HCT116 (cell line): ENCODE data around the gene AACS. TPM values are rescaled to one million over a fixed set of nuclear protein-coding genes. Genes with fewer than 3 reads are reported as not detected.

Source experiments
- ATAC-seq: fragments of 200-7000 bp; cut with Tn5 transposase; 2 replicates; pipeline ENCODE4 v1.9.1; 2020; ENCODE audit warnings: mild to moderate bottlenecking, moderate library complexity
- BruUV-seq: library from RNA; stranded (reverse); fragments of 400-500 nt; replicated peaks from 2 replicates; lab custom pipeline; 2021; lab: Mats Ljungman, UMichigan
- CTCF ChIA-PET: fragments of 300-600 bp; sonication (Branson Sonifier 250); formaldehyde crosslinking; loops from one replicate; lab custom pipeline; 2021; ENCODE audit warnings: antibody characterized with exemption; lab: Charles Lee
- POLR2A ChIA-PET: fragments of 300-600, 350-600 bp; sonication (Branson Sonifier 250); formaldehyde crosslinking; loops from one replicate; lab custom pipeline; 2021; ENCODE audit warnings: antibody characterized with exemption; lab: Charles Lee
- RAD21 ChIA-PET, 2 experiments: fragments of 300-600 bp; sonication (Branson Sonifier 250); formaldehyde crosslinking; loops; one replicate each; lab custom pipeline; 2023; ENCODE audit warnings: low total read pairs in 2 of 2; ENCODE audit not compliant: uncharacterized antibody in 2 of 2, unreplicated experiment in 2 of 2, low non-redundant PET in 1 of 2; lab: Charles Lee
- DNase-seq: peaks from one replicate; pipeline ENCODE4 v3.0.0-alpha.2; 2010; ENCODE audit warnings: low read depth, low spot score
- H2AFZ ChIP-seq: fragments of 200-600 bp; shearing (Covaris generic), sonication (generic); 2 replicates; pipeline ENCODE4 v1.6.1; 2017; ENCODE audit warnings: low read depth, mixed run types, mixed read lengths, antibody characterized with exemption, low read length; ENCODE audit not compliant: poor library complexity, severe bottlenecking
- H3K27ac ChIP-seq: 2 replicates; pipeline ENCODE4 v1.5.1; 2012; ENCODE audit warnings: low read depth, low read length
- H3K27me3 ChIP-seq: fragments of 200-600 bp; sonication (generic); 2 replicates; pipeline ENCODE4 v1.6.1; 2016; ENCODE audit warnings: mixed run types, low read length, mixed read lengths; ENCODE audit not compliant: insufficient read depth
- H3K36me3 ChIP-seq, 2 experiments: fragments of 200-500 bp in 1 of 2; fragments of 200-600 bp in 1 of 2; sonication (Bioruptor generic) in 1 of 2; sonication (generic) in 1 of 2; 2 replicates each; pipeline versions ENCODE4 v1.5.1 to v1.6.1; 2014 to 2016; ENCODE audit warnings: low read length in 2 of 2, inconsistent platforms in 1 of 2, mixed read lengths in 1 of 2, mixed run types in 1 of 2; ENCODE audit not compliant: insufficient read depth in 2 of 2, control insufficient read depth in 1 of 2
- H3K4me1 ChIP-seq, 2 experiments: fragments of 200-600 bp in 1 of 2; sonication (generic) in 1 of 2; 2 replicates each; pipeline versions ENCODE4 v1.5.1 to v1.6.1; 2012 to 2017; ENCODE audit warnings: low read length in 2 of 2, inconsistent platforms in 1 of 2, mild to moderate bottlenecking in 1 of 2, mixed read lengths in 1 of 2, mixed run types in 1 of 2, moderate library complexity in 1 of 2; ENCODE audit not compliant: insufficient read depth in 2 of 2, control insufficient read depth in 1 of 2
- H3K4me2 ChIP-seq: fragments of 200-600 bp; sonication (generic); 2 replicates; pipeline ENCODE4 v1.6.1; 2017; ENCODE audit warnings: mixed run types, low read length, mixed read lengths
- H3K4me3 ChIP-seq, 2 experiments: fragments of 200-600 bp in 1 of 2; sonication (generic) in 1 of 2; replicated peaks in 1 of 2; 2 replicates each; pipeline ENCODE4 v1.5.1; 2011 to 2016; ENCODE audit warnings: low read length in 2 of 2, control low read depth in 1 of 2, low read depth in 1 of 2, mild to moderate bottlenecking in 1 of 2, mixed read lengths in 1 of 2, mixed run types in 1 of 2
- H3K79me2 ChIP-seq: fragments of 200-600 bp; sonication (generic); 2 replicates; pipeline ENCODE4 v1.6.1; 2017; ENCODE audit warnings: mild to moderate bottlenecking, mixed run types, low read length, moderate library complexity, mixed read lengths; ENCODE audit not compliant: insufficient read depth
- H3K9ac ChIP-seq: fragments of 200-600 bp; sonication (generic); 2 replicates; pipeline ENCODE4 v1.6.1; 2016; ENCODE audit warnings: low read length, mixed read lengths
- H3K9me2 ChIP-seq: fragments of 200-600 bp; sonication (generic), shearing (Covaris generic); 2 replicates; pipeline ENCODE4 v1.6.1; 2017; ENCODE audit warnings: mixed run types, mild to moderate bottlenecking, moderate library complexity; ENCODE audit not compliant: insufficient read depth
- H3K9me3 ChIP-seq, 2 experiments: fragments of 200-500 bp in 1 of 2; fragments of 200-600 bp in 1 of 2; sonication (Bioruptor generic) in 1 of 2; sonication (generic) in 1 of 2; 2 replicates each; pipeline ENCODE4 v1.6.1; 2014 to 2017; ENCODE audit warnings: low read length in 2 of 2, mixed read lengths in 2 of 2, inconsistent platforms in 1 of 2, low read depth in 1 of 2, mild to moderate bottlenecking in 1 of 2, mixed run types in 1 of 2, moderate library complexity in 1 of 2; ENCODE audit not compliant: control insufficient read depth in 1 of 2, insufficient read depth in 1 of 2
- H4K20me1 ChIP-seq: fragments of 200-600 bp; sonication (generic), shearing (Covaris generic); 2 replicates; pipeline ENCODE4 v1.6.1; 2017; ENCODE audit warnings: mixed run types, mild to moderate bottlenecking, moderate library complexity; ENCODE audit not compliant: insufficient read depth
- EGR1 ChIP-seq: IDR thresholded peaks from 2 replicates; pipeline ENCODE4 v1.6.1; 2012; ENCODE audit warnings: low read depth
- EZH2 ChIP-seq: fragments of 200-600 bp; sonication (generic); IDR thresholded peaks from 2 replicates; pipeline ENCODE4 v1.6.1; 2017; ENCODE audit warnings: antibody characterized with exemption, mixed run types
- EZH2phosphoT487 ChIP-seq: fragments of 200-600 bp; IDR thresholded peaks from 2 replicates; pipeline ENCODE4 v1.6.1; 2018; ENCODE audit warnings: antibody characterized with exemption, borderline replicate concordance
- FOSL1 ChIP-seq: IDR thresholded peaks from 2 replicates; pipeline ENCODE4 v1.6.1; 2012; ENCODE audit warnings: low read depth
- POLR2AphosphoS5 ChIP-seq: IDR thresholded peaks from 2 replicates; pipeline ENCODE4 v1.6.1; 2011; ENCODE audit warnings: mild to moderate bottlenecking, low read depth, low read length, moderate library complexity
- RAD21 ChIP-seq: IDR thresholded peaks from 2 replicates; pipeline ENCODE4 v1.6.1; 2012; ENCODE audit warnings: low read depth, mild to moderate bottlenecking
- SRF ChIP-seq: IDR thresholded peaks from 2 replicates; pipeline ENCODE4 v1.6.1; 2012; ENCODE audit warnings: low read depth
- TCF7L2 ChIP-seq: IDR thresholded peaks from 2 replicates; pipeline ENCODE4 v1.7.0; 2011; ENCODE audit warnings: borderline replicate concordance, inconsistent platforms; ENCODE audit not compliant: insufficient read depth, insufficient read length; ENCODE audit errors: extremely low read depth
- intact Hi-C: fragments of 100-400 bp; cut with micrococcal nuclease; formaldehyde crosslinking; loops from 2 replicates; pipeline ENCODE4 v1.10.0; 2022
- total RNA-seq: library from RNA; stranded (reverse); gene quantifications from one replicate; pipeline ENCODE4 v1.2.1, GENCODE V29; 2021; ENCODE audit not compliant: unreplicated experiment
- TF ChIP-seq, protein P1 (sequence below): IDR thresholded peaks from 2 replicates; pipeline ENCODE4 v1.6.1; 2012
- TF ChIP-seq, protein P2 (sequence below): IDR thresholded peaks from 2 replicates; pipeline ENCODE4 v1.6.1; 2011; ENCODE audit warnings: mild to moderate bottlenecking, low read length, moderate library complexity; ENCODE audit not compliant: insufficient replicate concordance; ENCODE audit errors: extremely low read depth

AACS gene
- total RNA-seq, 1 experiment from 2014 or later, result 16.0 TPM

DNA sequence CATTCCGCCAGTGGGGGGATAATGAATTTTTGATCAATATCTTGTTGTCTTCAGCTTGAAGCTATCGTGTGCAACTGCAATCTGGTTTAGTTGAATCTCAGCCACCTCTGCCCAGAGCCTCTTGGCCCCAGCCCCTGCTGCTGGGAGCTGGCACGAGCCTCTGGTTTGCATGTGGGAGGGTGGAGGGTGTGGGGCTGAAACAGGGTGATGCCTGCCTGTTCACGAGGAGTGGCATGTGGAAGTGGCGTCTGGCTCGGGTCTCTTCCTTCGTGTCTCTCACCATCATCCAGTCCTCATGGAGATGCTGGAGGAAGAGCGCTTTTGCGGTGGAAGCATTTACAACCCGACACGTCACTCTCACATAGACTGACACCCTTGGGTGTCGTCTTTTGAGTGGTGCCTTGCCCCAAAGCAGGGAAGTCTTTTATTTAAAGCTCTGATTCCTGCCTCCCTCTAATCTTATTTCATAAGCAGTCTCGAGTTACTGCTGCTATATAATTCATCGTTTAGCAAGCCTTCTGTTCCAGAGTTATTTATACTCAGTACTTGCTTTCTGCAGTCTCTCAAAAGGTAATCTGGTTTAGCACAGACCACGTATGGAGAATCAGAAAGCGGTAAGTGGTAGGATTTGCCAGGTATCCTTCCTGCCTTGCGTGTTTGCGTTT is 64.5 kb downstream of the AACS start:
- H3K9me3 ChIP-seq, result no peaks in the 10 kb centered on the region
- ATAC-seq, result no peak
- no peaks in the 10 kb centered on the region for H4K20me1 ChIP-seq
- no peak overlapping the region for H3K27ac ChIP-seq
- H2AFZ ChIP-seq, result no peak overlapping the region
- no peak overlapping the region for H3K4me2 ChIP-seq
- H3K4me1 ChIP-seq, result no peaks in the 10 kb centered on the region; a peak in 2 of 4 replicates
- TF ChIP-seq, protein P1, sequence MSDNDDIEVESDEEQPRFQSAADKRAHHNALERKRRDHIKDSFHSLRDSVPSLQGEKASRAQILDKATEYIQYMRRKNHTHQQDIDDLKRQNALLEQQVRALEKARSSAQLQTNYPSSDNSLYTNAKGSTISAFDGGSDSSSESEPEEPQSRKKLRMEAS, result no peak
- TF ChIP-seq SRF (no peak), TCF7L2 (no peak), POLR2AphosphoS5 (no peak), EZH2phosphoT487 (no peak), EZH2 (no peak), RAD21 (no peak), EGR1 (no peak), FOSL1 (no peak)
- TF ChIP-seq, protein P2, sequence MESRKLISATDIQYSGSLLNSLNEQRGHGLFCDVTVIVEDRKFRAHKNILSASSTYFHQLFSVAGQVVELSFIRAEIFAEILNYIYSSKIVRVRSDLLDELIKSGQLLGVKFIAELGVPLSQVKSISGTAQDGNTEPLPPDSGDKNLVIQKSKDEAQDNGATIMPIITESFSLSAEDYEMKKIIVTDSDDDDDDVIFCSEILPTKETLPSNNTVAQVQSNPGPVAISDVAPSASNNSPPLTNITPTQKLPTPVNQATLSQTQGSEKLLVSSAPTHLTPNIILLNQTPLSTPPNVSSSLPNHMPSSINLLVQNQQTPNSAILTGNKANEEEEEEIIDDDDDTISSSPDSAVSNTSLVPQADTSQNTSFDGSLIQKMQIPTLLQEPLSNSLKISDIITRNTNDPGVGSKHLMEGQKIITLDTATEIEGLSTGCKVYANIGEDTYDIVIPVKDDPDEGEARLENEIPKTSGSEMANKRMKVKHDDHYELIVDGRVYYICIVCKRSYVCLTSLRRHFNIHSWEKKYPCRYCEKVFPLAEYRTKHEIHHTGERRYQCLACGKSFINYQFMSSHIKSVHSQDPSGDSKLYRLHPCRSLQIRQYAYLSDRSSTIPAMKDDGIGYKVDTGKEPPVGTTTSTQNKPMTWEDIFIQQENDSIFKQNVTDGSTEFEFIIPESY, result no peak
- no peaks in the 10 kb centered on the region for H3K79me2 ChIP-seq
- intact Hi-C loops, result no loop called here
- POLR2A ChIA-PET, result no interaction called here
- no peak overlapping the region for H3K4me3 ChIP-seq
- RAD21 ChIA-PET, result no interaction called here
- H3K9me2 ChIP-seq, result no peaks in the 10 kb centered on the region
- CTCF ChIA-PET, result interaction anchor here (0.6 kb wide), 1 partner anchor 57 kb away, joined by 3 read pairs; the partner anchor contains the start of gene TMEM132B
- peaks cover 0 to 6% of the 10 kb centered on the region in 2 experiments; a peak in 3 of 4 replicates for H3K36me3 ChIP-seq
- no peak for DNase-seq
- H3K27me3 ChIP-seq, result no peaks in the 10 kb centered on the region
- no peak overlapping the region for H3K9ac ChIP-seq
- BruUV-seq, result no TSS peak
